B cell (primary cell): Measurements from ENCODE around the gene BRAP. TPM values are rescaled to one million over a fixed set of nuclear protein-coding genes. Genes with fewer than 3 reads are reported as not detected.

Experiments used
- ATAC-seq: fragments of 200-7000 bp; cut with Tn5 transposase; one replicate; pipeline ENCODE4 v1.10.0; 2021; ENCODE audit warnings: low read depth, mild to moderate bottlenecking, moderate number of reproducible peaks, moderate library complexity
- CTCF ChIA-PET: fragments of 350-600 bp; sonication (Branson Sonifier 250); formaldehyde crosslinking; loops from one replicate; lab custom pipeline; 2021; ENCODE audit warnings: antibody characterized with exemption, inconsistent platforms; lab: Charles Lee
- POLR2A ChIA-PET: fragments of 350-600 bp; sonication (Branson Sonifier 250); formaldehyde crosslinking; loops from one replicate; lab custom pipeline; 2021; ENCODE audit warnings: antibody characterized with exemption; lab: Charles Lee
- DNase-seq: peaks from one replicate; pipeline ENCODE4 v3.0.0; 2013
- H2AFZ ChIP-seq: 2 replicates; pipeline ENCODE4 v1.6.1; 2012; ENCODE audit warnings: mild to moderate bottlenecking, low read depth, low read length; ENCODE audit not compliant: insufficient read depth, poor library complexity, severe bottlenecking
- H3K27ac ChIP-seq, 2 donors: 1 replicate in 1 of 2; 2 replicates in 1 of 2; pipeline ENCODE4 v1.5.1; 2012 to 2013; ENCODE audit warnings: low read length in 2 of 2, mild to moderate bottlenecking in 2 of 2, moderate library complexity in 1 of 2
- H3K27me3 ChIP-seq, 4 experiments: fragments of 200-600 bp in 1 of 4; sonication (generic) in 1 of 4; replicated peaks in 1 of 4; 1 replicate in 2 of 4; 2 replicates in 2 of 4; pipeline versions ENCODE4 v1.6.1 to v1.7.0; 2013 to 2016; ENCODE audit warnings: low read length in 3 of 4, mild to moderate bottlenecking in 2 of 4, mixed read lengths in 1 of 4, moderate library complexity in 1 of 4; ENCODE audit not compliant: insufficient read depth in 4 of 4, control insufficient read depth in 3 of 4; ENCODE audit errors: control extremely low read depth in 1 of 4
- H3K36me3 ChIP-seq, 2 experiments: replicated peaks in 1 of 2; 1 replicate in 1 of 2; 2 replicates in 1 of 2; pipeline versions ENCODE4 v1.6.1 to v1.7.1; 2013; ENCODE audit warnings: low read length in 1 of 2; ENCODE audit not compliant: insufficient read depth in 2 of 2, control insufficient read depth in 1 of 2; ENCODE audit errors: control extremely low read depth in 1 of 2, extremely low read depth in 1 of 2
- H3K4me1 ChIP-seq, 2 donors: fragments of 200-600 bp in 1 of 2; sonication (generic) in 1 of 2; 1 replicate in 1 of 2; 2 replicates in 1 of 2; pipeline versions ENCODE4 v1.5.1 to v1.6.1; 2013 to 2017; ENCODE audit warnings: low read length in 2 of 2; ENCODE audit not compliant: control insufficient read depth in 2 of 2, insufficient read depth in 2 of 2
- H3K4me2 ChIP-seq: replicated peaks from 2 replicates; pipeline ENCODE3; 2012; ENCODE audit warnings: mild to moderate bottlenecking, low read depth, low read length; ENCODE audit not compliant: poor library complexity, severe bottlenecking
- H3K4me3 ChIP-seq, 5 experiments: fragments of 200-600 bp in 1 of 5; sonication (generic) in 1 of 5; 1 replicate in 3 of 5; 2 replicates in 2 of 5; pipeline versions ENCODE4 v1.5.1 to v1.7.0; 2011 to 2016; ENCODE audit warnings: low read length in 4 of 5, mild to moderate bottlenecking in 4 of 5, low read depth in 2 of 5, control low read depth in 1 of 5, moderate library complexity in 1 of 5; ENCODE audit not compliant: insufficient read depth in 1 of 5; ENCODE audit errors: control extremely low read depth in 1 of 5, extremely low read depth in 1 of 5
- H3K79me2 ChIP-seq: fragments of 200-600 bp; sonication (generic); one replicate; pipeline ENCODE4 v1.6.0; 2016; ENCODE audit warnings: low read length; ENCODE audit not compliant: control insufficient read depth, insufficient read depth
- H3K9ac ChIP-seq: fragments of 200-600 bp; sonication (generic); 2 replicates; pipeline ENCODE4 v1.6.1; 2017; ENCODE audit warnings: mild to moderate bottlenecking, low read length, moderate library complexity
- H3K9me3 ChIP-seq, 3 donors: one replicate each; pipeline versions ENCODE4 v1.6.1 to v1.7.1; 2013; ENCODE audit warnings: low read length in 2 of 3; ENCODE audit not compliant: control insufficient read depth in 2 of 3, insufficient read depth in 1 of 3; ENCODE audit errors: control extremely low read depth in 1 of 3
- H4K20me1 ChIP-seq: 2 replicates; pipeline ENCODE4 v1.6.0; 2012; ENCODE audit warnings: mild to moderate bottlenecking, low read length; ENCODE audit not compliant: insufficient read depth, control insufficient read depth, poor library complexity, severe bottlenecking
- H3K27ac Mint-ChIP-seq: one replicate; pipeline ENCODE4 v1.8.0; 2021; ENCODE audit warnings: mixed read lengths
- H3K27me3 Mint-ChIP-seq: one replicate; pipeline ENCODE4 v1.8.0; 2021; ENCODE audit warnings: mixed read lengths
- H3K4me1 Mint-ChIP-seq: one replicate; pipeline ENCODE4 v1.8.0; 2021; ENCODE audit warnings: mixed read lengths
- H3K4me3 Mint-ChIP-seq: one replicate; pipeline ENCODE4 v1.8.0; 2021; ENCODE audit warnings: mixed read lengths
- H3K9me3 Mint-ChIP-seq: one replicate; pipeline ENCODE4 v1.8.0; 2022; ENCODE audit warnings: mixed read lengths; ENCODE audit not compliant: insufficient read depth
- EZH2 ChIP-seq: IDR thresholded peaks from 2 replicates; pipeline ENCODE4 v1.6.1; 2012; ENCODE audit warnings: borderline replicate concordance, low read depth, mild to moderate bottlenecking, moderate library complexity, low read length; ENCODE audit not compliant: insufficient read depth, poor library complexity, severe bottlenecking
- WGBS: methylation state at CpG from one replicate; pipeline ENCODE4 v1.1.5; 2013; ENCODE audit warnings: missing lambda C conversion rate; ENCODE audit not compliant: insufficient coverage; 5-methylcytosine and 5-hydroxymethylcytosine counted together
- intact Hi-C: fragments of 100-400 bp; cut with micrococcal nuclease; formaldehyde crosslinking; loops from one replicate; pipeline ENCODE4 v1.10.0; 2022
- polyA plus RNA-seq: library from polyadenylated mRNA; depleted of rRNA; stranded (reverse); fragments of >200 nt; gene quantifications from 2 replicates; pipeline ENCODE4 v1.2.3, GENCODE V29; 2012
- total RNA-seq, 2 donors: library from RNA; stranded (reverse); fragments of 120-200 nt in 1 of 2; gene quantifications; 1 replicate in 1 of 2; 2 replicates in 1 of 2; pipeline versions ENCODE4 v1.2.3 to v1.2.4, GENCODE V29; 2013 to 2022
- TF ChIP-seq, protein P1 (sequence below): fragments of 200-600 bp; IDR thresholded peaks from one replicate; pipeline ENCODE4 v1.8.0; 2022; ENCODE audit warnings: antibody characterized with exemption, mild to moderate bottlenecking

BRAP gene
- total and polyA plus RNA-seq, 2 donors (not counting 1 experiment from before 2014, with no cell fraction given), result 10.4 to 25.7 TPM

DNA sequence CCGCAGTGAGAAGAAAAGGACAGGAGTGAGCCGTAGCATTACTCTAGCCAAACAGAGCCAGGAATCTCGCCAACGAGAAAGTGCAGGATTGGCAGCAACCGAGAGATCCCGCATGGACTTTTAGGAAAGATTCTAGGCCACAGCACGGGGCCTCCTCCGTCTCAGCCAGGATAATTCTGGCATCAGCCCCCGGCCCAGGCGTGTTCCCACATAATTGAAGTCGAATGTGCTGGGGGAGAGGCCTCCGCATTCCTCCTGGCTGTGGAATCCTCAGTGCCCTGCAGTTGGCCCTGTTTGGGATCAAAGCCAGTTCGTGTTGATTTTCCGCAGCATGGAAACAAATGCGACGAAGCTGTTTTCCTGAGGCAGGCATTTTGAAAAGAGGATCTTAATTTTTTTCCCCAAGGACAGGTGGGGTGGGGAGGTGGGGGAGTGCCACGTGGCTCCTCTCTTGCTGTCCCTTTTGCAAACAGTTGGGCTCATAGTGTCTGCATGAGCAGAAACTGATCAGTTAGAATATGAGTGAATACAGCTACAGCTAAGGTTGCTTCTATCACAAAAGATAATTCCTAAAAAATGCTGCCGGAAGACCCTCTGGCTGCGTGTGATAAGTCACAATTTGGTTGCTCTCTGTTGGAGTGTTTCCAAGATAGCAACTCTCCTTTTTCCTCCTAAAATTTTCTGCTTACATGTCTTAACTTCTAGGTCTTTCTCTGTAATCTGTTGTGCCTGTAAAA lies 49.4 kb downstream of the BRAP start:
- H3K9ac ChIP-seq, result no peak overlapping the region

DNA sequence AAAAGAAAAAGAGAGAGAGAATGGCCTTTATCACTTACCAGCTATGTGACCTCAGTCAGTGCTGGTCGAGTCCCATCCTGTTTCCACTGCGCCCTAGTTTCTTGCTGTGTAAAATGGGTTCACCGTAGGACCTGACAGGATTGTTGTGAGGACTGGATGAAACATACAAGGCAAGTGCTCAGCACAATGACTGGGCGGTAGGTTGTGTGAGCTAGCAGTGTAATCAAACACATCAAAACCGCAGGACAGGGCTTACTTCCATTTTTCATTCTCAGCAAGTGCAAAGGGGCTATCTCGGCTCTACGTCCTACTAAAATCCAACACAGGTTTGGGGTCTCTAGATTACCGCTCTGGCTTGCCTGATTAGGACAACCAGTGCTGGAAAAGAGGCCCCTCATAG lies 50.2 kb downstream of the BRAP start:
- ATAC-seq (no peak), DNase-seq (no peak)
- ChIA-PET POLR2A (interaction anchor here (0.7 kb wide), 1 partner anchor 417 kb away, joined by 3 read pairs; no protein-coding TSS in a partner anchor), CTCF (no interaction called here)
- Histone ChIP-seq H3K27me3 (no peaks in the 10 kb centered on the region), H3K27ac (no peak overlapping the region), H3K79me2 (no peaks in the 10 kb centered on the region), H3K36me3 (peaks cover 2 to 4% of the 10 kb centered on the region in 2 experiments), H4K20me1 (no peaks in the 10 kb centered on the region), H3K4me3 (no peak overlapping the region), H2AFZ (no peak overlapping the region), H3K9ac (no peak overlapping the region), H3K9me3 (no peaks in the 10 kb centered on the region), H3K4me2 (no peak overlapping the region), H3K4me1 (no peaks in the 10 kb centered on the region)
- H3K4me3 Mint-ChIP-seq, result no peak overlapping the region
- H3K4me1 Mint-ChIP-seq, result peaks cover 2% of the 10 kb centered on the region
- TF ChIP-seq, protein P1, sequence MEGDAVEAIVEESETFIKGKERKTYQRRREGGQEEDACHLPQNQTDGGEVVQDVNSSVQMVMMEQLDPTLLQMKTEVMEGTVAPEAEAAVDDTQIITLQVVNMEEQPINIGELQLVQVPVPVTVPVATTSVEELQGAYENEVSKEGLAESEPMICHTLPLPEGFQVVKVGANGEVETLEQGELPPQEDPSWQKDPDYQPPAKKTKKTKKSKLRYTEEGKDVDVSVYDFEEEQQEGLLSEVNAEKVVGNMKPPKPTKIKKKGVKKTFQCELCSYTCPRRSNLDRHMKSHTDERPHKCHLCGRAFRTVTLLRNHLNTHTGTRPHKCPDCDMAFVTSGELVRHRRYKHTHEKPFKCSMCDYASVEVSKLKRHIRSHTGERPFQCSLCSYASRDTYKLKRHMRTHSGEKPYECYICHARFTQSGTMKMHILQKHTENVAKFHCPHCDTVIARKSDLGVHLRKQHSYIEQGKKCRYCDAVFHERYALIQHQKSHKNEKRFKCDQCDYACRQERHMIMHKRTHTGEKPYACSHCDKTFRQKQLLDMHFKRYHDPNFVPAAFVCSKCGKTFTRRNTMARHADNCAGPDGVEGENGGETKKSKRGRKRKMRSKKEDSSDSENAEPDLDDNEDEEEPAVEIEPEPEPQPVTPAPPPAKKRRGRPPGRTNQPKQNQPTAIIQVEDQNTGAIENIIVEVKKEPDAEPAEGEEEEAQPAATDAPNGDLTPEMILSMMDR, result no peak
- TF ChIP-seq EZH2, result no peak
- no peaks in the 10 kb centered on the region for H3K27me3 Mint-ChIP-seq
- no peaks in the 10 kb centered on the region for H3K9me3 Mint-ChIP-seq
- intact Hi-C loops, result no loop called here
- H3K27ac Mint-ChIP-seq, result no peak overlapping the region
- WGBS, result 49% methylated on average over 6 of the region's 8 CpGs

More for the DNA sequence above, 49.4 kb downstream of the BRAP start:
- Mint-ChIP-seq H3K9me3 (no peaks in the 10 kb centered on the region), H3K27me3 (no peaks in the 10 kb centered on the region), H3K4me1 (peaks cover 2% of the 10 kb centered on the region), H3K27ac (no peak overlapping the region), H3K4me3 (no peak overlapping the region)
- H3K27ac ChIP-seq, result no peak overlapping the region
- POLR2A ChIA-PET, result no interaction called here
- no peaks in the 10 kb centered on the region for H3K4me1 ChIP-seq
- H3K27me3 ChIP-seq, result no peaks in the 10 kb centered on the region
- no peaks in the 10 kb centered on the region for H4K20me1 ChIP-seq
- no peak for TF ChIP-seq EZH2
- TF ChIP-seq, protein P1, result no peak
- no peak overlapping the region for H3K4me3 ChIP-seq
- no peaks in the 10 kb centered on the region for H3K9me3 ChIP-seq
- H3K4me2 ChIP-seq, result no peak overlapping the region
- H3K36me3 ChIP-seq, result peaks cover 4 to 7% of the 10 kb centered on the region in 2 experiments
- DNase-seq (no peak), ATAC-seq (no peak)
- no peaks in the 10 kb centered on the region for H3K79me2 ChIP-seq
- CTCF ChIA-PET, result no interaction called here
- 88% methylated on average over 17 of the region's 19 CpGs for WGBS
- intact Hi-C loops, result no loop called here
- H2AFZ ChIP-seq, result no peak overlapping the region
